Suprapubic skin (tissue), 4 donors: ENCODE measurements around the gene CEL.

Experiments
- CTCF ChIP-seq, 2 donors: fragments of 200-600 bp in 1 of 2; fragments of 450-650 bp in 1 of 2; sonication (generic) in 1 of 2; IDR thresholded peaks; one replicate each; pipeline ENCODE4 v1.5.1; 2016 to 2019; ENCODE audit warnings: antibody characterized with exemption in 2 of 2, mild to moderate bottlenecking in 1 of 2, moderate library complexity in 1 of 2
- EP300 ChIP-seq: sonication (generic); formaldehyde crosslinking; IDR thresholded peaks from one replicate; pipeline ENCODE4 v1.6.1; 2017; ENCODE audit warnings: antibody characterized with exemption
- POLR2A ChIP-seq, 2 donors: fragments of 450-650 bp; IDR thresholded peaks; one replicate each; pipeline ENCODE4 v1.6.1; 2017; ENCODE audit warnings: antibody characterized with exemption in 2 of 2, mild to moderate bottlenecking in 2 of 2, moderate library complexity in 2 of 2
- POLR2AphosphoS5 ChIP-seq, 3 donors: sonication (generic); formaldehyde crosslinking; IDR thresholded peaks; one replicate each; pipeline ENCODE4 v1.6.1; 2017; ENCODE audit warnings: antibody characterized with exemption in 3 of 3

GRCh38 chr9:133050781-133051180 is 11.0 kb upstream of the CEL start:
- no peak for TF ChIP-seq CTCF (IDR thresholded peaks at IDR 0.05)
- no peak for TF ChIP-seq POLR2AphosphoS5 (IDR thresholded peaks at IDR 0.05)
- TF ChIP-seq POLR2A (IDR thresholded peaks at IDR 0.05), result no peak
- no peak for TF ChIP-seq EP300
